ENCODE measurements around the gene VTI1A.

Gene VTI1A

DNA sequence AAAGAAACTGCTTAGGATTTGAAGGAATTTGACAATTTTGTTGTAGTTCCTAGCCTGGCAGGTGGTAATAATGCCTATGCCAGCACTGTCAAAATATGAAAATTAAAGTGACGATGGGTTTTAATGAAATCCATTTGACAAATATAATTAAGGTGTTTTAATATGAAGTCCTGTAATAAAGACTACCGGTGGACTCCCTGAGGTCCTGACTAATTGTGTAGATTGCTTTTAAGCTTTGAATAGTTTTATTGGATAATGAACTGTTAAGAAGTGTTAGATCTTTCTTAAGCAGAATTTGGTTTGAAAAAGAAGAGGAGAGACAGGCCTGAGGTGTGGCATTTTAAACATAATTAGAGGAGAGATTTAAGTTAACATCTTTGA lies 197.2 kb downstream of the VTI1A start:
- no peak for DNase-seq

DNA sequence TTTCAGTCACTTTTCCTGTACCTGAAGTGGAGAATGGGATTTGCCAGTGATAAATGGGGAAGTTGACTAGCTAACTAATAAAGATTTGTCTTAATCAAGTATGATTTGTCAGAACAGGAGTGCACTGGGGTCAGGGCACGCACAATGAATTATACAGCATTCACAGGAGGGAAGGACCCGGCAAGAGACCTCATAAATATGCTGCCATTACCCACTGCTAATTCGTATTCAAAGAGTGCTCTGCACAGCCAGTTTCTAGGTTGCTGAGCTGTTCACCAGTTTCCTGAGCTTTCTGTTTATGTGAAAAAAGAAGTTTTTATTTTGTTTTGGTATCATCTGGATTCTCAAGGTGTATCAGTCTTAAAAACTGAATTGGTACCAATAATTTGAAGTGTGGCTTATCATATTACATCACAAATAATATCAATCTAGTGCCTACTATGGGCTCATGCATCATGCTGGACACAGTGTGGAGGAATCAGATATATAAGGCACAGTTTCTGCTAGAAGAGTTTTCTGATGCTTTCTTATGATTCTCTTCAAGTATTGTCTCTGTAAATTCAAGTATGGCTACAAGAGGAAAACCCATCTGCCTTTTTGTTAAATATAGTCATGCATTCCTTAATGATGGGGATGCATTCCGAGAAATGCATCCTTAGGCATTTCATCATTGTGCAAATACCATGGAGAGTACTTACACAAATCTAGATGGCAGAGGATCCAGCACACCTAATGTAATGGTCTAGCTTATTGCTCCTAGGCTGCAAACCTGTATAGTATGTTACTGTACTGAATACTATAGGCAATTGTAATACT lies 202.2 kb downstream of the VTI1A start:
- no peak for DNase-seq

DNA sequence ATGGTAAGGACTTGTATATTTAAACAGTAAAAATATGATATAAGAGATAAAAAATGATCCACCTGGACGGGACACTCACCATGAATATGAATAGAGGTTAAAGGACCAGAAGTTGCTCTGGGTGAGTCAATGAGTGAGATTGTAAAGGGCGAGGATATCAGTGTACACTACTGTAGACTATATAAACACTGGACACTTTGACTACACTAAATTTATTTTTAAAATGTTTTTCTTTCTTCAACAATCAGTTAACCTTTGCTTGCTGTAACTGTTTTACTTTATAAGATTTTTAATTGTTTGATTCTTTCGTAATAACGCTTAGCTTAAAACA lies 202.8 kb downstream of the VTI1A start:
- no peak for DNase-seq

DNA sequence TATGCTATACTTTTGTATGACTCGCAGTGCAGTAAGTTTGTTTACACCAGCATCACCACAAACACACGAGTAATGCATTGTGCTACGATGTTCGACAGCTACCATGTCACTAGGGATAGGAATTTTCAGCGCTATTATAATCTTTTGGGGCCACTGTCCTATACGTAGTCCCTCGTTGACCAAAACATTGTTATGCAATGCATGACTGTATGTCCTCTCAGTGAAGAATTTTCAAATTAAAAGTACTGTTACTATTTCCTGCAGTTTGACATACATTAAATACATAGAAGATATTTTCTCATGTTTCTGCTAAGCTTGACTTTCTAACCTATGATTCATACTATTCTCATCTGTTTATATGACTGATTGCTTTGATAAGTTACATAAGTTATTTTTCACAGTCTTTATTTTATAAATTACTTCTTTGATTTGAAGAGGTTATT lies 203.6 kb downstream of the VTI1A start:
- DNase-seq, result no peak

DNA sequence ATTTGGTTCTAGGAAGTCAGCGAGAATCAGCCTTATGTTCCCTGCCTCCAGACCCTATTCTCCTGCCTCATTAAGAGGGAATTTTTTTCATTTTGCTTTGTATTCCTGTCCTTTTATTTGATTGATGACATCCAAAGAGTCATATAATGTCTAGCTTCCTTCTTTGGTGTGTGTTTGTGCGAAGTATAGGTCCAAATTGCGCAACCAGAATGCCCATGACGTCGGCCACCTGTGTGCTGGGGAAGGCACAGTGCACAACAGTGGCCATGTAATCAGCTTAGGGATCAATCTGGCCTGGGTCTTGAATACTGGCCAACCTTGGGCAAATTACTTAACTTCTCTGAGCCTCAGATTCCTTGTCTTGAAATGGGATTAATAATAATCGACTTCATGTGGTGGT lies 206.2 kb downstream of the VTI1A start:
- DNase-seq, result no peak

DNA sequence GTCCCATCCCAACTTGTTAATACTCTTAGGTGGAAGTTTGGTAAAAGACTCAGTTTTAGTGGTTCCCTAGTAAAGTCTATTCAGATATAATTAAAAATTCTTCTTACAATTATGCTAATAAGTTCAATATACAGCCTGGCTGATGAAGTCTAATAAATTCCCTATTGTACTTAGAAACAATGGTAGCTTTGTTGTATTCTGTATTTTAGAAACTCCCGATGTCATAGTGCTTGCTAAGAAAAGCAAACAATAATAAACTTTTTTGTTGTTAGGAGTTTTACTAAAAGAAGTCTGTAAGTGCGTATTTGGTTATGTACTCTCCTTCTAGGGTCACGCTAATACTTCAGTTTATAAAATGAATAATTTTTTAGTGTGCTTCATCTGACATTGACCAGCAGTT lies 206.8 kb downstream of the VTI1A start:
- no peak for DNase-seq

DNA sequence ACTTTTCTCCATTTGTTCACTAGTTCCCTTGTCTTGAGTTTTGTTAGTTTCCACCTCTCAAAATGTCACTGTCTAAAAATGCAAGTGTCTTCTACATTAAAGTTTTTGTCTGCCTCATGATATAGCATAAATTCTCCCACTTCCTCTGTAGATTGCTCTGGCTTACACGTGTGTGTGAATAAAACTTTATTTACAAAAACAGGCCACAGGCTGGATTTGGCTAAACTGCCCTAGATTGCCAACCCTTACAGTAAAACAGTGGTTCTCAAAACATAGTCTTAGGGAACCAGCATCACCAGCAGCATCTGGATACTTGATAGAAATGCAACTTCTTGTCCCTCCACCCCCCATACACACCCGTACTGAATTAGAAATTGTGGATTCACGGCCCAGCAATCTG lies 207.8 kb downstream of the VTI1A start:
- no peak for DNase-seq

DNA sequence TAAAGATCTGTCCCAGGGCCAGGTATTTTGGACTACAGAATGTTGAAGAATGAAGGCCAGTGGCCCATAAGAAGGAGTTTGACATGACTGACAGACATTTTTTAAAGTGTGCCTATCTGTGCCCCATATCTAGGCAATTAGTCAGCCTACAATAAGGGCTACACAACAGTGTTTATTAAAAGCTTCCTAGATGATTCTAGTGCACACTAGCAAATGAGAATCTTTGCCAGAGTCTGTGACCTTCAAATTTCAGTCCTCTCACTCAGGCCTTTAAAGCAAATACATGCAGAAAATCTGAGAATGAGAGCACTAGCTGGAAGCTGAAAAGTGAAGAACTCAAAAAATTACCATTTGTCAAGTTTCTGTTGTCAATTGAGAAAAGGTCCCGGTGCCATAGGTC lies 208.7 kb downstream of the VTI1A start:
- no peak for DNase-seq

DNA sequence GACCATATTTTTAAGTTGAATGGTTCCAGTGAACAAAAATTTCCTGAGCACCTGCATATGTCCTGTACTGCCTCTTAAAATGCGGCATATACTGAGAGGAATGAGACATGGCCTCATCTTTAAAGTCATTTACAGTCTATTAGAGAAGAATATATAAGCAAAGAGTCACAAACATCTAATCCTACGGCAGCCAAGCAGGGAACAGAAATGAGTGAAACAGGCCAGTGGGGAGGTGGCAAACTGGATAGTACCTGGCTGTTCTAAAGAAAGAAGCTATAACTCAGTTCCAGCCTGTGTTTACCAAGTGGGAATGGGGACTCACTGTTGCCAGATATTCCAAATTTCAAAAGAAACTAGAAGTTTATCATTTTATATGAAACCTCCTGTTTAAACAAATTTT lies 211.4 kb downstream of the VTI1A start:
- no peak for DNase-seq

DNA sequence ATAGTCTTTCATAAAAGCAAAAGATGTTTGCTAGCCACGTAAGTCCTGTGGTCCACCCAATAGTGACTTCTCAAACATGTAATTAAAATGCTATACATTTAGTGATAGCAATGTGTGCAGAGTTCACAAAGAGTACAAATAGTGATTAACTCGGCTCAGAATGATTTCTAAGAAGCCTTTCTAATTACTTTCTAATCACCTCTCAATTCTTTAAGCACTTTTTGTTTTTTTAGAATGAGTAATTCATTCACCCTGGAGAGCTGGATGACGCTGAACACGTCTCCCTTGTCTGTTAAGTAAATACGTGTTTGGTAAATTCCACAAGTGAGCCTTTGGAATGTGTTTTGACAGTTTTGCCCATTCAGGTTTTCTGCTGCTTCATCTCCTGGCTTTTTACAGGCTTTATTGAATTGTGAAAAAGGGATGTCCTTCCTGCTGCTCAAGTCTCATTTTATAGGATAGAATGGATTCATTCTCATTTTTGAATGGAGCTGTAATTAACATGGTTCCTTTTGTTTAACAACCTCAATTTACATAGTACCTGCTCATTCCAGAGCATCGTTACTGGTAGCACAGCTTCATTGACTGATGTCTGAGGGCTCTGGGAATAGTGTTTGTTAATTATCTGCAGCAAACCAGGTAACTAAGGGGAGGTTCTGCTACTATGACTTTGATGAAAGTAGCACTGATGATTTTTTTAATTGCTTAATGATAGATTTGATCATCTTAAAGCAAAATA lies 212.1 kb downstream of the VTI1A start:
- DNase-seq, result no peak

DNA sequence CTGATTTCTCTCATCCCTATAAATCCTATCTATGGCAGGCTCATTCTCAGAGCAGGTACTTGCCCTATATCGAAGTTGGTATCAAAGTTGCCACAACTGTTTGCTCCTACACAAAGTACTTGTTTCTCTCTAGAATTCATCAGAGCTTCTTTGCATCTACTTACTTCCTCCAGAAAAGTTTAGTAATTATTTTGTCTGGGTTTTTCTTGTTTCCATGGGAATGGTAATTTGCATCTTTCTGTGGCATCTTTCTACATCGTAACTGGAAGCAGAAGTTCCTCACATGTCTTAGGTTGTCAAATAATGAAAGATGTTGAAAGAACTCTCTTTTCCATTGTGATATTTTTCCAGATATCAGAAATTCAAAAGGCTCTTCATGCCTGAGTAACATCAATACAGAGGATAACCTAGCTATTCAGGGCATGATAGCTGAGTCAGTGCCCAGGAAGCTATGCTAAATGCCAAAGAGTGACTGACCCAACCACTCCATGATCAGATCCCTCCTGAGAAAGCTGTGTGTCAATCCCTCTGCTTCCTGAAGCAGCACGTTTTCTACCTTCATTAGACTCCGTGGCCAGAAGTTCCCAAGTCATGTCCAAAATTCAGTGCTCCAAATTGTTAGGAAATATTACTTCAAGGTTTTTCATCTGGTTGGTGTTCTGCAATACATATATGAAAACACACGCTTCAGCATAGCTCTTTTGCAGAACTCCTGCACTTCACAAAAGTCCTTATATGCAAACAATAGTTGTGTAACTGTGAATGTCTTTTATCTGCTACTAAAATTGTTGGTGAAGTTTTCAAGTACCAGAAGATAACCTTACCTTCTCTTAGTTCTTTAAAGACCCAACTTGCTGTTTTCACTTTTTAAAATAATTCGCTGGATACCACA lies 216.5 kb downstream of the VTI1A start:
- DNase-seq, result no peak

DNA sequence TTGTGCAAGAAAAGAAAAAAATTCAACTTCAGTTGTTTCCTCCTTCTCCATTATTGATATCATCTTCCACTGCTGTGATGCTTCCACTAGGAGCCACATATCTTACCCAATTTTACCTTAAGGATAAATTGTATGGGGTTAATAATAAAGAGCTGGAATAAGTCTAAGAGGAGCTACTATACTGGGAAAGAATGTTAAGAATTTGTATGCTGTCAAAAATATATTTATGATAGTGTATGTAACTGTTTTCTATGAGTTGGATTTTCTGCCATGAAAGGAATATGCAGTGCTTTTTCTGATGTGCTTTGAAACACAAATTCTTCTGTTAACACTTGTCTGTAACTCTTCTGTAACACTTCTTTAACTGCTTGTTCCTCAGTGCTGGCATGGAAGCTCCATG lies 219.1 kb downstream of the VTI1A start:
- DNase-seq, result no peak

DNA sequence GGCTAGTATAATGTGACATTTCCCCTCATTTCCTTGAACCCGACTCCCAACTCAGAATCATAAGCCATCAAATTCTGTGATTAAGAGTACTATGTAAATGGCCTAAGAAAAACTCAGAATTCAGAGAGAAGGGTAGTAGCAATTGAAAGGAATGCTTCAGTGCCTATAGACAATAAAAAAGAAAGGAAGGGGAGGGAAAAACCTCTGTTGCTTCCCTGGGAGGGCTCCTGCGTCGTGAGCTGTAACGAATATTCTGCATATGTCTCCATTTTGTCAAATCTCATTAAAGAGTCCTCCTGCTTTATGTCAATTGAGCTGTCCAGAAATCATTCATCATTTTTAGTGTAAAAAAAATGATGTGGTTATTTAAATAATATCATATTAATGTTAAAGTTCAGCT lies 223.0 kb downstream of the VTI1A start:
- no peak for DNase-seq

DNA sequence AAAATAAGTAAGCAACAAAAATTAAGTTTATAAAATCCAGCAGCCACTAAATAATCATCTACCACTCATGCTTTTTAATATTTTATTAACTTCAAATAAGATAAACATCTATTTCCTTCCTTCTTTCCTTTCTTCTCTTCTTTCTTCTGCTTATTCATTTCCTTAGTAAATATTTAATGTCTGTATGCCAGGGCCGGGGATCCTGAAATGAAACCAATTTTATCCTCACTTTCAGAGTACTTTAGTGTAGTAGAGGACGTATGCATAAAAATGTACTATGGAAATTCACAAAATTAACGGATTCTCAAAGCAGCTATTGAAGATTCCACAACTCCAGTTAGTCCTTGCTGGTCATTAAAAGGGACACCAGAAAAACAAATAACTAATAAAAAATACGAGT lies 224.7 kb downstream of the VTI1A start:
- no peak for DNase-seq

DNA sequence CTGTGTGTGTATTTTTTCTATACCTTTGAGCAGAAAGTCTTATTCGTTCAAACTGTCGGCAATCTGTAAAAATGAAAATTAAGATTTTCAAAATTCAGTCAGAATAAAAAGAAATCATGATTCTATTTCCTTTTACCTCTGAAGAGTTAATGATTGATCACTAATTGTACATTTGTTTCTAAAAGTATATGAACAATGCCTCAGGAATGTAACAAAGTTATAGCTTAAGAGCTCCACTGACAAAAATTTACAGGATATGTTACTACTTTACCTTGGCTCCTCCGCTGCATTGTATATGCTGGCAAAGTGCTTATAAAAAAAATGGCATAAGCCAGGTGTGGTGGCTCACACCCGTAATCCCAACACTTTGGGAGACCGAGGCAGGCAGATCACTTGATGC lies 225.7 kb downstream of the VTI1A start:
- DNase-seq, result no peak

DNA sequence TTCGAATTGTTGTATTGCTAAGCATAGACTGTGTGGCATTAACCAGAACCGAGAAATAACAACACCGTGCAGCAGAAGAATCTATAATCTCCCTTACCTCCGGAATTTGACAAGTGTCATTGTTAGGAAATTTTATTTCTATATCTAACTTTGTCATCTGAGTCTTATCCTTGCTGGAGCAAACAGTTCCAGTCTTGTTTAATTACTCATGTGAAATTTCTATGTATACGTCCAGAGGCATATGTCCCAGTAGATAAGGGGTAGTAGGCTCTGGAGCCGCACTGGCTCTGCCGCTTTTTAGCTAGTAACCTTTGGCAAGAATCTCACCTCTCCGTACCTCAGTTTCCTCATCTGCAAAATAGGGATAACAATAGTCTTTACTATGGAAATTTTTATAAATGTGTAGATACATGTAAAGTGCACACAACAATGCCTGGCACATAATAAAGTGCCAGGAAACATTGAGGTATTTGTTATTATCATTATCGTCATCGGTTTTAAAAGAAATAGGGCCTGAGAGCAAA lies 228.6 kb downstream of the VTI1A start:
- no peak for DNase-seq

DNA sequence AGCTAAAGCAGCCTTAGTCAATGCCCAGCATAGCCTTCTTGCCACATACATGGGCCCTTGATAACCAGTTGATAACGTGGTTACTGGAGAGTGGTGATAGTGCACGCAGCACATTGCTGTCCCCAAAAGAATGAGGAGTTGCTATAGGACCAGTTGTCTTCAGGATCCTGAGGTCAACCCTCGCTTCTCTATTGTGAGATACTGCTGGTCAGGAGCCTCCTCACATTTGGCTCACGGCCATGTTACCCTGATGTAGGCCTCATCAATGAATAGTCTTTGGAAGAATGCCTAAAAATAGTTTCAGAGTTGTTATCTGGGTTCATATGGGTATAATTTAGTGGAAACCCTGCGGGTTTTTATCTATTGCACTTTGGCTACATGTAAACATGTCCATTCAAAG lies 230.7 kb downstream of the VTI1A start:
- no peak for DNase-seq

DNA sequence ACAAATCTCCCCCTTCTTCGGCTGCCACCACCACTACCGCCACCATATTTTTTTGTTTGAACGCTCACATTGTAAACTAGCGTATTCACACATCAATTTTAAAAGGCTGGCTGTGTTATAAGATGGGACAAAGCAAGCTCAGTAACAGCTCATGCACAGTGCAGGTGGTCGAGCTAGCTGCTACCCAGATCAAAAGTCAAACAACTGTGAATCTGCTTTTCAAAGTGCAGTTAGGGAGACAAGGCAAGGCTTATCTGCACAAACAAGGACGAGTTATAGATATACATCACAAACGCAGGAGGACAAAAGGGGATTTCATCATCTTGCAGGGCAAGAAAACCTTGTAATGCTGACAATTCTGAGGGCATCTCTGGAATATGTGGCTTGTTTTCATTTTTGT lies 231.6 kb downstream of the VTI1A start:
- DNase-seq, result no peak

DNA sequence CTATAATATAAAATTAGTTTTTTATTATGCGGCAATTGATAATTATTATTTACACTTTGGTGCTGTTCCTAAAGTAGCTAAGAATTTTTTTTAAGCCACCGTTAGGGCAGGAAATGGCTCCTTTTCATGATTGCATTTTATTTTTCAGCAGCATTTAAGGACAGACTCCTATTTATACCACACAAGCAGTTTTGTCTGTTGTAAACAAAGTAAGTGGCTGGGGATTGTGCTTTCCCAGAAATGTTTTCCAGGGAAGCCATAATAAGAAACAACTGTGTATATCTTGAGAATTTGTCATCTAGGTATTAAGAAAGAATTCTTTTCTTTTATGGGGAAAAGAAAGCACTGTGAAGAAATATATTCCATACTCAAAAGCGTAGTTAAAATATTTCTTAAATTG lies 232.0 kb downstream of the VTI1A start:
- DNase-seq, result no peak

DNA sequence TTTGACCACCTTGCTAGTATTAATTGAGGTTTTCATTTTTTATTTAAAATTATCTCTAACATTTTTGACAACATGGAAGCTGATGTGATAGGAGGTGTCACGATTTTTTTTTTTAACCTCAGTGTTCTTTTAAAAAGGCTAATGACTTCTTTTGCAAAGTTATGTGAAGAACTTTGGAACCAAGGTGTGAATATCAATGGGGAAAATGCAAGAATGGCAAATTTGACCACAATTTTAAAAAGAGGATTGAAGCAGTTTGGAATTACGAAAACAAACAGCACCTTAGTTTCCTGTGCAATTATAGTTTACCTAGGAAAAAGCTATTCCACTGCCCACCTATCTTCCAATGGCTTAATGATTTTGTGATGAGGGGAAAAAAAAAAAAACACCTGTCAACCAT lies 232.4 kb downstream of the VTI1A start:
- no peak for DNase-seq

DNA sequence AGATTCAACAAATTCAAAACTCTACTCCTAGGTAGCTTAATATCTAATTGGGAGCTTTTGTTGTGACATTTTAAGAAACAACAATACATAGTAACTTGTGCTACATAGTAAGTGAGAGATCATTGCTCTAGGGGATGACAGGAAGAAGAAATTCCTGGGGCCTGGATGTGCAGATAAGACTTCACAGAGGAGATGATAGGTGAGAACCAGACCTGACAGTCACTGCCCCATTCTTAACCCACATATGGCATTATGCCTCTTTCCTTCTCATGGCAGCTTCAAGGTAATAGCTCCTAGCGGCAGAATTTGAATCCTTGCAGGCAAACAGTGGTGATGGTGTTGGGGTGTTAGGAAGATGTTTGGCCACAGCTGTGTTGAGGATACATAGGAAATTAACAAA lies 233.6 kb downstream of the VTI1A start:
- DNase-seq, result no peak

DNA sequence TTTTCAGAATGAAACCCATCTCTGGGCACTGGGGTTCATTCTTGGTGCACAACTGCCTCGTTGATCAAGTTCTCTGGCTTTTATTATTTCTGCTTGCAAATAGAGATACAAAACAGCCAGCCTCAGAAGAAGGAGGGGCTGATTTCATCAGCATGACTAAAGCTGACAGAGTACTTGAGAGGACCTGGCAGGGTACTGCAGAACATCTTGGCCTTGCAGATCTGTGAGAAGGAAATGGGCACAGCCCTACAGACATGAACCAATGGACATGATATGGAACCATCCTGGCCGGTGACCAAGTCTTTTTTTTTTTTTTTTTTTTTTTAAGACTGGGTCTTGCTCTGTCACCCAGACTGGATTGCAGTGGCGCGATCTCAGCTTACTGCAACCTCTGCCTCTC lies 240.6 kb downstream of the VTI1A start:
- DNase-seq, result no peak

DNA sequence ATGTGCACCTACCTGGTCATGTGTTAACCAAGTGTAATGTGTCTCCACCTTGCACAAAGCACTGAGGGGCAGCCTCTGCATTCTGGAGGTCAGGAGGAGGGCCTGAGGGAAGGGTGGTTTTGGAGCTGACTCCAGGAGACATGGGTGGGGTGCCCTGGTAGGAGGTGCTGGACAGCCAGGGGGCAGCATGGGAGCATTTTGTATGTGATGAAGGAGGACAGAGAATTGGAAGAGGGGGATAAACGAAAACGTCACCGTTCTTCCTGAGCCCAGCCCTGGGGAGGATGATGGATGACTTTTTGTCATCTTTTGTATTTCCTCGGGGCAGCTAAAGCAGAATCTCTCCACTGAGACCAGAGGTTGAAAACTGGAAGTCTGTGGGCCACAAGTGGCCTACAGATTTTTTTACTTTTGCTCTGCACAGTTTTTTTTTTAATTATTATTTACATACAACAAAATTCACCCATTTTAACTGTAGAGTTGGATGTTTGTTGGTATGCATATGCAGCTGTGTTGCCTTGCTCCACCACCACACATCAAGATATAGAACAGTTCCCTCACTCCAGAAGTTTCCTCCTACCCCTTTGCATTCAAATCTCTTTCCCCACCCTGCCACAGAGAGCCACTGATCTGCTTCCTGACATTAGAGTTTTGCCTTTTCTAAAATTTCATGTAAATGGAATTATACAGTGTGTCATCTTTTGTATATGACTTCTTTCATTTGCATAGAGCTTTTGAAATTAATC lies 242.5 kb downstream of the VTI1A start:
- no peak for DNase-seq

All from DMS79 treated with DMSO at 0.1 percent for 48 hours (cell line).